A204.1 (cell line): ENCODE measurements around the gene TUBB4A.
"Not testable (repeated sequence)": the region's sequence is repeated elsewhere in the genome, so short reads cannot be mapped to it uniquely, and the experiment has no call there.

ENCODE experiments used
- FAIRE-seq: peaks from 2 replicates; lab custom pipeline; 2012; peaks lifted over from hg19 to GRCh38; lab: Jason Lieb, UNC

Gene TUBB4A

DNA sequence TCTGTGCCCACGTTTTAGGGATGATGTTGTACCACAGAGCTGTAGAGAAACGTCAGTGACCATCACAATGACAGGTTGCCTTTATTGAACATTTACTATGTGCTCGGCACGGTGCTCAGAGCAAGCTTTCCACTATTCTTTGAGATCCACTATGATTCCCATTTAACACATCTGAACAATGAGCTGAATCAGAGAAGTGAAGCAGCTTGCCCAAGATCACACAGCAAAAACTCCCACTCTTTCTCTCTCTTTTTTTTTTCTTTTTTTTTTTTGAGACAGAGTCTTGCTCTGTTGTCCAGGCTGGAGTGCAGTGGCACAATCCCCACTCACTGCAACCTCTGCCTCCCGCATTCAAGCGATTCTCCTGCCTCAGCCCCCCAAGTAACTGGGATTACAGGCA, 20.6 kb upstream of the TUBB4A start:
- FAIRE-seq = no peak

DNA sequence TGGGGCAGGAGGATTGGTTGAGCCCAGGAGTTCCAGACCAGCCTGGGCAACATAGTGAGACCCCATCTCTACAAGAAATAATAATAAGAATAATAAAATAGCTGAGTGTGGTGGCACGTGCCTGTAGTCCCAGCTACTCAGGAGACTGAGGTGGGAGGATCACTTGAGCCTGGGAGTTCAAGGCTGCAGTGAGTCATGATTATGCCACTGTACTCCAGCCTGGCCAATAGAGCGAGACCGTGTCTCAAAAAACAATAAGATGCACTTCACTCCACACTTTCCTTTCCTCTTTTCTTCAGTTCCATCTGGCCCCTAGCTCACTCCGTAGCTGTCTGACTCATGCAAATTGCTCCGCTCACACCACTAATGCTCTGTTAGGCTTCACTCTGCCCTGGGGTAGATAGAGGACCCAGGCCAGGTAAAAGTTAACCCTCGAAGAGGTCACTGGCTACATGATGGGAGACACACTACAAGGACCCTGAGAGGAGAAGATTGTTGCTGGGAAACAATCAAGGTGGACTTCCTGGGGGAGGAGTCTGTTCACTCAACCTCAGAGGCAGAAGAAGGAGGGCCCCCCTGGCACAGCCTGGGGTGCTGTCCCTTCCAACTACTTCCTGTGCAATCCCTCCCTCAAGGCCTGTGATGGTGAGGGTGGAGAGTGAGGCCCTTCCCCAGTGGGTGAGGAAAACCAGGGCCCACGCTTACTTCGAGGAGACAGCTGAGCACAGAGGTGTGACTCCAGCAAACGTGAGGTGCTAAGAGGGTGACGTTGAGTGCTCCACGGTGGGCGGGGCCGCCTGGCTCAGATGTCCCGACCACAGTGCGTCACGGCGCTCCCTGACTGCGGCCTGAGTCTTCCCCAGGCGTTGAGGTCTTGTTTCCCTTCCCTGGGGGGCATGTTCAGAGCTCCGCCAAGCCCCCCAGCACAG, 19.9 kb upstream of the TUBB4A start:
- FAIRE-seq = no peak

DNA sequence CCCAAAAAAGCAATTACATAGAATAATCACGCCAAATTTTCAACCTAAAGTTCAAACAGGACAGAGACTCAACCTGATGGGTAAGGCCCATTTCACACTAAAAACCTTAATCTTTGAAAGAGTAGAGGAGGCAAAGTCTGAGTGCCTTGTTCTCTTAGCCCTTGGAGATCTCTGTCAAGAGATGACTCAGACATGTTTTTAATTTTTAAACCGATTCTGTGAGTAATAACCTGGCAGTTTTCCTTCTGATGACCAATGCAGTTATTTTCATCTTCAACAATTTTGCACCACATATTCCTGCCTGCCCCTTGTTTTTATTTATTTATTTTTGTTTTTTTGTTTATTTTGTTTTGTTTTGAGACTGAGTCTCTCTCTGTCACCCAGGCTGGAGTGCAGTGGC, 17.2 kb upstream of the TUBB4A start:
- FAIRE-seq = no peak

DNA sequence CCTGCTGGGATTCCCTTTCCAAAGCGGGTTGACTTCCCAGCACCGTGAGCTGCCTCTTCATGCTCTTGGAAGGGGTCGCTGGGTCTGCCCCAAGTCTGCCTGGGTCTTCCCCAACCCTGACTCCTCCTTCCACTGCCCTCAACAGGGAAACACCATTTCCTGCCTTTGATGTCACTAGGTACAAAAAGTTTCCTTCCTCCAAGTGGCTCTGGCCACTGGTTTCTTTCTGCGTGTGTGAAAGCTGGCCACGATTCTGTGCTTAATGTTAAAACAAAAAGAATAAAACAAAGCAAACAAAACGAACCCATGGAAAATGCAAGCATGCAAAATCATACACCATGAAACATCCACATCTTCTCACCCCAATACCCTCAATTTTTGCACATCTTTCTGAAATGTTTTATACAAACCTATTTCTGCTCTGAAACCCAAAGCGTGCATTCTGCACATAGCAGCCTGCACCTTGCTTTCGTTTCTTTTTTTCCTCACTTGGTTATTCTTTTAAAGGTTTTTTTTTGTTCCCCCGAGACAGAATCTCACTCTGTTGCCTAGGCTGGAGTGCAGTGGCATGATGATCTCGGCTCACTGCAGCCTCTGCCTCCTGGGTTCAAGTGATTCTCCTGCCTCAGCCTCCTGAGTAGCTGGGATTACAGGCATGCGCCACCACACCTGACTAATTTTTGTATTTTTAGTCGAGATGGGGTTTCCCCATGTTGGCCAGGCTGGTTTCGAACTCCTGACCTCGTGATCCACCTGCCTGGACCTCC, 16.2 kb upstream of the TUBB4A start:
- FAIRE-seq = no peak

DNA sequence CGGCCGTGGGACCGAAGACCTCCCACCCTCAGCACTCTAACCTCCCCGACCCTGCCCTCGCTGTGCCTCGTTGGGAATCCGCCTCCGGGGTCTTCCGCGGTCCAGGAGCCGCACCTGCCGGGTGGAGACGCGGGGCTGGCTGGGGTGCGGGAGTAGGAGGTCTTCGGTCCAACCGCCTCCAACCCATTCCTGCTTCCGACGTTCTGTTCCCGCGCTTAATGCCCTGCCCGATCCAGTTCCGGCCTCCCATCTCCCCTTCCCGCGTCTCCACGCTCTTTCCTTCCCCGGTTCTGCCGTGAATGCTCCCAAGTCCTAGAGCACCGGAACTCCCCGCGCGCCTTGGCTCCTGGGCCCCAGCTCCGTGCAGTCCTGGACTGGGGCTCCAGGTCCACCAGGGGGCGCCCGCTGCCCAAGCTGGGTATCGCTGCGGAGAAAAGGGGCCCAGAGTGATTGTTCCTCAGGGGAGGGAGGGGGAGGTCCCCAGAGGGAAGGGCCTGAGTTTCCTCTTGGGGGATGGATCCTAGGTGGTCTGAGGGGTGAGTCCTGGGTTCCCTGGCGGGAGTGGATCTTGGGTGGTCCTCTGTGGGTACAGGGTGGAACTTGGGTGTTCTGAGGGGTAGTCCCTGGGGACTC, 14.7 kb upstream of the TUBB4A start:
- FAIRE-seq = no peak

DNA sequence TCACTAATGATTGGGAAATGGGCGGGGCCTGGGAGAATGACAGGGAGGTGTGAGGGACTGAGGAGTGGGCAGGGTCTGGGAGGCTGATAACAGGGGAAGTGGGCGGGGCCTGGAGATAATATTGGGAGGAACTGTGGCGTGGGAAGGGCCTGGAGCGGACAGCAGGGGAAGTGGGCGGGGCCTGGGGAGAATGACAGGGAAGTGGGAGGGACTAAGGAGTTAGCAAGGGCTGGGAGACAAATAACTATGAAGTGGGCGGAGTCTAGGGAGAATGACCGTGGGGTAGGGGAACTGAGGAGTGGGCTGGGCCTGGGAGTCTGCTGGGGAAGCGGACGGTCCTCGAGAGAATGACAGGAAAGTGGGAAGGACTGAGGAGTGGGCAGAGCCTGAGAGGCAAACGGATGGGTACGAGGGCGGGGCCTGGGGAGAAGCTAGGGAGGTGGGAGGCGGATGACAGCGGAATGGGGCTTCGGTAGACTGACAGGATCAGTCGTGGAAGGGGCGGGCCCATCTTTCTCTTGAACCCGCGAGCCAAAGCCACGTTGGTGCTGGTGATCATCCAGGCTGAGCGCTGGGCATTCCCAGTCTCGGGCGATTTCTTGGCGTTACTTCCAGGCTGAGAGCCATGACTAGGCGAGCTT, 14.0 kb upstream of the TUBB4A start:
- peak; percentile 96 for FAIRE-seq

DNA sequence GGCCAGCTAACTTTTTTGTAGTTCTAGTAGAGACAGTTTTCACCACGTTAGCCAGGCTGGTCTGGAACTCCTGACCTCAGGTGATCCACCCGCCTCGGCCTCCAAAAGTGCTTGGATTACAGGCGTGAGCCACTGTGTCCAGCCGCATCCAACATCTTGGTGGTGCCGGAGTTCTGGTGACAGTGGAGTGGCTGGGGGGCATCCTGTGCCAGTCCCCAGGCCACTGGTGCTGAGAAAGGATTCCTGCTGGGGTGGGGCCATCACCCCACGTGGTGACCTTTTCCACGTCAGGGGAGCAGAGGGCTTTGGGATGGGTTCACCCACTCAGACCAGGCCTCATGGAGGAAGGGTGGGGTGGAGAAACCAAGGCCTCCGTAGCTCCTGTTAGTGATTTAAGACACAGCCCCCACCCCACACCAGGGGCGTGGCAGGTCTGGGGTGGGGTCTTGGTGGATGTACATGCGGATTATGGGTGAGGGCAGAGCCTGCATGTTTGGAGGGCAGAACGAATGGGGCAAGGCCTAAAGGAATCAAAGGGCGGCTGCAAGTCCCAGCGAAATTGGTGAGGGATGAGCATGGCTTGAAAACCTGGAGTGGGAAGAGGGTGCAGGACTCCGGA, 12.9 kb upstream of the TUBB4A start:
- no peak for FAIRE-seq

DNA sequence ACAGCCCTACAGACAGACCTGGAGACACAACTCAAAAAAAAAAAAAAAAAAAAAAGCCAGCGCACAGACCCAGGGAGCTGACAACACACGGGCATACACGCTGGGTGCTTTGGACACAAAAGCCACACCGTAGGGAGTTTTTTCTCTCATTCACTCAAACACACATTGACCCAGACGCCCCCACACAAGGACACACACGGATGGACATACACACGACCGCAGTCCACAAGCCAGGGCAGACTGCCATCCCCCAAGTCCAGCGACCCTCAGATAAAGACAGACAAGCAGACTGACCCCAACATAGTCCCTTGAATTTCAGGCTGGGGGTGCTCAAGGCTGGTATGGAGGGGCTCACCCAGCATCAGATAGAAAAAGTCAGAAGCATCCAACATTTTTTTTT, 12.0 kb upstream of the TUBB4A start:
- FAIRE-seq = no peak

DNA sequence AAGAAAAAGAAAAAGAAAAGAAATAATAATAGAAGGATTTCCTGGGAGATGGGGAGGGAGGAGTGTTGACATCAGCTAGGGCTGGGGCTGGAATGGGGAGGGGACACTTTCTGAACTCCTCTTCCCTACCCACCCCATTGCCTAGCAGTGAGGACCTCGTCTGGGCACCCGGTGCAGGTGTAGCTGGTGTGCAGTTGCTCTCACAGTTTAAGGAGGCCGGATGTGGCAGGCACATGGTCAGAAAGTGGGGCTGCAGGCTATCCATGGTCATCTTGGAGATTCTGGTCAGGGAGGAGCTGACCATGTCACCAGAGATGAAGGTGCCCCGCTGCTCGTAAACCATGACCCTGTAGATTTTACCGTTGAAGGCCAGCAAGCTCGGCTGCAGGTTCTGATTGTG, 8.5 kb upstream of the TUBB4A start:
- FAIRE-seq = no peak

DNA sequence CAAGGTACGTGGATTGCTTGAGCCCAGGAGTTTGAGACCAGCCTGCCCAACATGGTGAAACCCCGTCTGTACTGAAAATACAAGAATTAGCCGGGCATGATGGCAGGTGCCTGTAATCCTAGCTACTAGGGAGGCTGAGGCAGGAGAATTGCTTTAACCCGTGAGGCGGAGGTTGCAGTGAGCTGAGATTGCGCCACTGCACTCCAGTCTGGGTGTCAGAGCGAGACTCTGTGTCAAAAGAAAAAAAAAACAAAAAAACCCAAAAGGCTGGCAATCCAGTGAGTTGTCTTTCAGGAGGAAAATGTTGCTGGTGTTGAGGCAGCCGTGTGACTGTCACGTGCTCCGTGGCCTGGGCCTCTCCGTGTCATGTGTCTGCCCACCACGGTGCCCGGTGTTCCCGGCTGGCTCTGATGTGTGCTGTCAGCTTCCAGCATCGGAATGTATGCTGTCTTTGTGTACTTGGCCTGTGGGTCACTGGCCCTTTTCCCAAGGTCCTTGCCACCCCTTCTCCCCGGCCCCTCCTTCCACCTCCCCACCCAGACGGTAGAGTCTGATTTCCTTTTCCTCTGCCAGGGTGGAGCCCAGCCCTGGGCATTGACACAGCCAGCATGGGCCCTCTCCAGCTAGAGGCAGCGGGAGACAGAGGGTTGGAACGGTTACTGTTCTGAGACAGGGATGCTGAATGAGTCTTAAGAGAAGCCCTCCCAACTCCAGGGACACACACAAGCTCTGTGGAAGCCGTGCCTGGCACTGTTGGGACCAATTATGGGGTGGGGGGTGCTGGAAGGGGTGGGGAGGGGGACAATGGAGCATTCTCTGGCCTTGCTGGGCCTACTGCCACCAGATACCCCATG, 7.2 kb upstream of the TUBB4A start:
- FAIRE-seq = no peak

DNA sequence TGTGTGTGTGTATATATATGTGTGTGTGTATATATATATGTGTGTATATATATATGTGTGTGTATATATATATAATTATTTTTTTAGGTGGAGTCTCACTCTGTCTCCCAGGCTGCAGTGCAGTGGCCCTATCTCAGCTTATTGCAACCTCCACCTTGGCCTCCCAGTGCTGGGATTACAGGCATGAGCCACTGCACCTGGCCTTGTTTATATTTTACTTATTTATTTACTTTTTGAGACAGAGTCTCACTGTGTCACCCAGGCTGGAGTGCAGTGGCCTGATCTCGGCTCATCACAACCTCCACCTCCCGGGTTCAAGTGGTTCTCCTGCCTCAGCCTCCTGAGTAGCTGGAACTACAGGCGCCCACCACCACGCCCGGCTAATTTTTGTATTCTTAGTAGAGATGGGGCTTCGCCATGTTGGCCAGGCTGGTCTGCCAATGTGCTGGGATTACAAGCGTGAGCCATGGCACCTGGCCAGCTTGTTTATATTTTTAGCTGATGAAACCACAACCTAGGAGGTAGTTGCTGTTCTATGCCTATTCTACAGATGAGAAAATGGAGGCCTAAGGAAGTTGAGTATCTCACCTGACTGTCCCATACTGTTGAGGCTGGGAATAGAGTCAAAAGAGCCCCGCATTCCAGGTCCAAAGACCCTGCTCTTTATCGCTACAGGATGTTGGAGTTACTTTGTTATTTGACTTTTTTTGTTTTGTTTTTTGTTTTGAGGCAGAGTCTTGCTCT, 6.1 kb upstream of the TUBB4A start:
- FAIRE-seq = not testable (repeated sequence)

DNA sequence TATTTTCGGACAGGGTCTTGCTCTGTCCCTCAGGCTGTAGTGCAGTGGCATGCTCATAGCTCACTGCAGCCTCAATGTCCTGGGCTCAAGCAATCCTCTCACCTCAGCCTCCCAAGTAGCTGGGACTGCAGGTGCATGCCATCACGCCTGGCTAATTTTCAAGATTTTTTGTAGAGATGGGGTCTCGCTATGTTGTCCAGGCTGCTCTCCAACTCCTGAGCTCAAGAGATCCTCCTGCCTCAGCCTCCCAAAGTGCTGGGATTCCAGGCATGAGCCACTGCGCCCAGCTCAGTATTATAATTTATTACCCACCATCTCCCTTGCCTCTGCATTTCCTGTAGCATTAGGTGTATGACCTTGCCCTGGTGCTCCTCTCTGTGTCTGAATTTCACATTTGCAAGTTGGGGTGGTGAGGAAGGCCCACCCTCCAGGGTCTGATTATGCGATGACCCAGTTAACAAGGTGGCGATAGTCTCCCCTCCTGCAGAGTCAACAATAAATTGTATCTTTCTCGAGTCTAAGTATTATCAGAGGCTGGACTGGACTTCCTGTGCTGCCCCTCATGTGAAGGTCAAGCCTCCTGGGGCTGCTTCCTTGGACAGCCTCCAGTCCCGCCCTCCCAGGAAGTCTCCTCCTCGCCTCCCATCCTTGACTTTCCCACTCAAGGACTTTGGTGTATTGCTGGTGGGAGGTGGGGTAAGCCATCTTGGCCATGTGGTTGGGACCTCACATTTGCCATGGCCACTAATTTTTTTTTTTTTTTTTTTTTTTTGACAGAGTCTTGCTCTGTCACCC, 1.5 kb upstream of the TUBB4A start:
- no peak for FAIRE-seq

DNA sequence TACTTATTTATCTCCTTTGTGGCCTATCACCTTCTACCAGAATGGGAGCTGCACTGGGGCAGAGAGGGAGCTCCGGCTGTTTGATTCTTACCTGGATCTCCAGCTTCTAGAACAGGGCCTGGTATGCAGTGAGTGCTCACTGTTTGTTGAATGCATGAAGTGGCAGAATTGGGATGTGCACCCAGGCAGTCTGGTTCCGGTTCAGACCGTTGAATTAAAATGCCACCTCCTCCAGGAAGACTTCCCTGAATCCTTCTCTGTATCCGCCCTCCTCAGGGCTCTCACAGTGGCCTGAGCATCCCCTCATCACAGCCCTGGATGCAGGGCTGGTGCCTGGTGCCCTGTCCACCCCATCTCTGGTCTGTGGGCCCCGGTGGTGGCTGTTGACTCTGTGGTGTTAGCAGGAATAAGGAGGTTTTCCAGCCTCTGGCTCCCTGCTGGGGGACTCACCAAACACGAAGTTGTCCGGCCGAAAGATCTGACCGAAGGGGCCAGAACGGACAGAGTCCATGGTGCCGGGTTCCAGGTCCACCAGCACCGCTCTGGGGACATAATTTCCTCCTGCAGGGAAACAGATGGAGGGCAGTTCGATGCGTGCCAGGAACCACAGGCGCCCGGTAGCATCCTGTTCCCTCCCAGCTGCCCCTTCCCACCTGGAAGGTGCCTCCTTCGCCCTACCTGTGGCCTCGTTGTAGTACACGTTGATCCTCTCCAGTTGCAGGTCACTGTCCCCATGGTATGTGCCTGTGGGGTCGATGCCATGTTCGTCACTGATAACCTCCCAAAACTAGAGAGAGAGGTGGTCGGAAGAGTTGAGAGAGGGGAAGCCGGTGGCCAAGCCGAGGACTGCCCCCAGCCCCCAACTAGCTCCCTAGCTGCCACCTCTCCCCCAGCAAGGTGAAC, 1.0 kb downstream of the TUBB4A start:
- no peak for FAIRE-seq

DNA sequence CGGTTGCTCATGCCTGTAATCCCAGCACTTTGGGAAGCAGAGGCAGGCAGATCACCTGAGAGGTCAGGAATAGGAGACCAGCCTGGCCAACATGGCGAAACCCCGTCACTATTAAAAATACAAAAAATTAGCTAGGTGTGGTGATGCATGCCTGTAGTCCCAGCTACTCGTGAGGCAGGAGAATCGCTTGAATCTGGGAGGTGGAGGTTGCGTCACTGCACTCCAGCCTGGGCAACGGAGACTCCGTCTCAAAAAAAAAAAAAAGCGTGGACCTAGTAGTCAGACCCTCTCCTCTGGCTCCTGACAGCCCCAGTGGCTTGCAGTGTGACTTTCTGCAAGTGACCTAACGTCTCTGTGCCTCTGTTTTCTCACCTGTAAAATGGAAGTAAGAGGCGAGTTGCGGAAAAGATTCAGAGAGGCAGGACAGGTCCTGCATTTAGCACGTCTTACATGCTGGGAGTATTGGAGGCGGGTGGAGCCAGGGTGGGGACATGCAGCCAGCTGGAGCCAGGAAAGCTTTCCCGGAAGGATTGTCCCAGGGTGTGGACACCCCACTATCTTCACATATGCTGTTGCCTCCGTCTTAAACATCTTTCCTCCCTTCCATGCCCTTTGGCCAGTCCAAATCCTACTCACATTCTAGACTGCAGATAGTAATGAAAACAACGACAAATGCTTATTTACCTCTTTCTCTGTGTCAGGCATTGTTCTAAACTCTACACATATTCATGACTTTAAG, 2.9 kb downstream of the TUBB4A start:
- FAIRE-seq = no peak

DNA sequence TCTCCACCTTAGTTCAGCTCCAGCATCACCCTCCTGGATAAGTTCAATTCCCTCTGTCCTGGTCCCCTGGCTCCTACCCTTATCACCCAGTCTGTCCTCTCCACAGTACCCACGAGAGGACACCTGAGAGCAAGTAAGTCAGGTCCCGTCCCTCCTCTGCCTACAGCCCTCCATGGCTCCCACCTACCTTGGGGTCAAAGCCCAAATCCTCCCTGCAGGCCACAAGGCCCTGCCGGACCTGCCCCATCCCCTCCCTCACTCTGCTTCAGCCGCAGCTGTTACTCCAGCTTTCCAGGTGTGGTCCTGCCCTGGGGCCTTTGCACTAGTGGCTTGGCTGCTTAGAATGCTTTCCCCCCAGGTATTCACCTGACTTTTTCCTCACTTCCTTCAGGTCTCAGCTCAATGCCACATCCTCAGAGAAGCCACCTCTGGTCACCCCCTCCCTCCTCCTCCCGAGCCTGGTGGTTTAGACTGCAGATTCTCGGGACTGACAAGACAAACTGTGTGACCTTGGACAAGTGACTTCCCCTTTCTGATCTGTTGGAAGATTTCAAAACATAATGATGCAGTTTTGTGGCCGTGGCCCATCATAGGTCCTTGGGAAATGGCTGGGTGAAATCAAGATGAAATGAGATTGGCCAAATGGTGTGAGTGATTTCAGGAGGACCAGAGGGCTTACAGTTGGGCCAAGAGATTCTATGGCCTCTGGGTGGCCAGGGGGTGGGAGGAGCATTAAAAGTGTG, 3.6 kb downstream of the TUBB4A start:
- no peak for FAIRE-seq

DNA sequence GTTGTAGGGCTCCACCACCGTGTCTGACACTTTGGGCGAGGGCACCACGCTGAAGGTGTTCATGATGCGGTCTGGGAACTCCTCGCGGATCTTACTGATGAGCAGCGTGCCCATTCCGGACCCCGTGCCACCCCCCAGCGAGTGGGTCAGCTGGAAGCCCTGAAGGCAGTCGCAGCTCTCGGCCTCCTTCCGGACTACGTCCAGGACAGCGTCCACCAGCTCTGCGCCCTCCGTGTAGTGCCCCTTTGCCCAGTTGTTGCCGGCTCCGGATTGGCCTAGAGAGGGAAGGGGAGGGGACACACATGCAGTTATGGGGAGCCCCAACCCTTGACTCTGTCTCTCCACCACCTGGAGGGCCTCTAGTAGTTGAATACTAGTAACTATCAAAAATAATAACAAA, 6.2 kb downstream of the TUBB4A start:
- no peak for FAIRE-seq

DNA sequence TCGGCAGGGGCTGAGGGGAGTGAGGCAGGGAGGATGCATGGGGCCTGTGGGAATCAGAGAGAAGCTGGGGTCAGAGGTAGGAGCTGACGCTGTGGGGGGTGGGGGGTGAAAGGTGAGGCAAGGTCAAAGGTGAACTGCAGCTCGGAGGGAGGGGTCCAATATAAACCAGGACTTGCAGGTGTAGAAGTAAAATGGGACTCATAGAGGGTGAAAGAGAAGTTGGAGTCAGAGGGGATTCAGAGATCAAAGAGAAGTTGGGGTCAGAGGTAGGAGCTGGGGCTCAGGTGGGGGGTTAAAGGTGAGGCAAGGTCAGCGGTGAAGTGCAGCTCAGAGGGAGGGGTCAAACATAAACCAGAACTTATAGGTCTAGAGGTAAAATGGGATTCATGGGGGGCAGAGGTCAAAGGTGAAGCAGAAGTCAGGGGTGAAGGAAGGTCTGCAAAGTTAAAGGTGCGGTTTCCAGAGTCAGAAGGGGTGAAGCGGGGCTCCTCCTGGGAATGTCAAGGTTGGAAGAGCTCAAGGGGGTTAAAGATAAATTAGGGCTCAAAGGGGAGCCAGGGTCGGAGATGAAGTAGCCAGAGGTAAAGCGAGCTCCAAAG, 7.6 kb downstream of the TUBB4A start:
- FAIRE-seq = no peak
